Embryonic facial prominence (tissue), 1 donor: ENCODE measurements around the gene AMFR.
"Not testable (repeated sequence)": the region's sequence is repeated elsewhere in the genome, so short reads cannot be mapped to it uniquely, and the experiment has no call there.

Experiments
- DNase-seq: peaks from one replicate; pipeline ENCODE4 v3.0.0-alpha.2; 2016; ENCODE audit errors: extremely low spot score

Gene AMFR

GRCh38 chr16:56389554-56389953 lies 35.8 kb downstream of the AMFR start:
- DNase-seq, result no peak

GRCh38 chr16:56388209-56388608 lies 37.1 kb downstream of the AMFR start:
- DNase-seq, result no peak

- DNase-seq, result no peak
Measured at GRCh38 chr16:56387396-56387795, 37.9 kb downstream of the AMFR start.

- DNase-seq, result no peak
Measured at GRCh38 chr16:56384074-56384721, 41.1 kb downstream of the AMFR start.

GRCh38 chr16:56382901-56383355 lies 42.4 kb downstream of the AMFR start:
- no peak for DNase-seq

- DNase-seq, result no peak
Measured at GRCh38 chr16:56382459-56382858, 42.9 kb downstream of the AMFR start.

GRCh38 chr16:56380778-56381485 lies 44.4 kb downstream of the AMFR start:
- DNase-seq, result not testable (repeated sequence)

- not testable (repeated sequence) for DNase-seq
Measured at GRCh38 chr16:56379044-56379443, 46.3 kb downstream of the AMFR start.

- not testable (repeated sequence) for DNase-seq
Measured at GRCh38 chr16:56375792-56376191, 49.6 kb downstream of the AMFR start.

- DNase-seq, result no peak
Measured at GRCh38 chr16:56373003-56373402, 52.3 kb downstream of the AMFR start.

GRCh38 chr16:56372013-56372634 lies 53.2 kb downstream of the AMFR start:
- no peak for DNase-seq

- no peak for DNase-seq
Measured at GRCh38 chr16:56371660-56371937, 53.7 kb downstream of the AMFR start.

GRCh38 chr16:56370875-56371659 lies 54.3 kb downstream of the AMFR start:
- DNase-seq, result no peak

GRCh38 chr16:56370185-56370874 lies 55.0 kb downstream of the AMFR start:
- DNase-seq, result peak; percentile 37

- no peak for DNase-seq
Measured at GRCh38 chr16:56369202-56369601, 56.1 kb downstream of the AMFR start.

GRCh38 chr16:56368545-56368944 lies 56.8 kb downstream of the AMFR start:
- no peak for DNase-seq

GRCh38 chr16:56367764-56368163 lies 57.6 kb downstream of the AMFR start:
- DNase-seq, result no peak

GRCh38 chr16:56366945-56367344 lies 58.4 kb downstream of the AMFR start:
- no peak for DNase-seq

- no peak for DNase-seq
Measured at GRCh38 chr16:56365552-56365951, 59.8 kb downstream of the AMFR start.

GRCh38 chr16:56364865-56365264 lies 60.5 kb downstream of the AMFR start:
- no peak for DNase-seq

- DNase-seq, result no peak
Measured at GRCh38 chr16:56363781-56364565, 61.4 kb downstream of the AMFR start.
